Measurements from ENCODE around the gene NSA2.
A peak's percentile ranks its signal among the peaks of the same experiment; 100 is the strongest.
"Not testable (repeated sequence)": the region's sequence is repeated elsewhere in the genome, so short reads cannot be mapped to it uniquely, and the experiment has no call there.

Gene NSA2

DNA sequence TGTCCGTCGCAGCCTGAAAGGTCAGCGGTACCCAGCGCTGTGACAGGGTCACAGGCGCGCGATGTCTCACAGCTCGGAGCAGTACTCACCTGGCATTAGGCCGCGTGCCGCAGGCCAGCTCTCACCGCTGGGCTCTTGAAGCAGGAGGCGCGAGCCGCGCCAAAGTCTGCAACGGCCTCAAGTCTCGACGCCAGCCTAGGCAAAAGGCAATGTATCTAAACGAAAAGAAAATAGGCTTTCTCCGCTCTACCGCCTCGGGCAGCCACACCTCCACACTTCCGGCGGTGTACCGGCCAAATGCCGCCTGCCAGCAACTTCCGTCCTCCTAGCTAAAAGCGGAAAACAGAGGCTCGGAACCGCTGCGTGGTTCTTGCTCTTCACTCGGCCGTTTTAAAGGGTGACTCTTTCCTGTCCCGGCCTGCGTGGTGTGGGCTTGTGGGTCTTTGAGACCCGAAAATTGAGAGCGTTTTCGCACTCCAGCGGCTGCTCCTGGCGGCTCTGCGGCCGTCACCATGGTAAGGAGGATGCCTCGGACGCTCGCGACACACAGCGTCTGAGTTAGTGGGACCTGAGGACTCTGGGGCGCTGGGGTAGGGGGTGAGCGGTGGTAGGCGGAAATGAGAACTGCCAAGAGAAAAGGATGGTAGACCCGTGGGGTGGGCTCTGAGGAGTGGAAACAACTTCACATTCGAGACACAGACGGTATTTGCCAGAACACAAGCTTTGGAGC is at the start of gene NSA2, which contains the start of gene GFM2:
Gene NSA2, plus strand, starts transcription at position 401 of the 730 bp plus-strand sequence. Its CDS starts 112 bp downstream, at position 513.
Gene GFM2, minus strand, starts transcription at position 269 of the 730 bp plus-strand sequence. CDS start 3,375 bp downstream, outside the sequence.
- peak; percentile 86 for DNase-seq

DNA sequence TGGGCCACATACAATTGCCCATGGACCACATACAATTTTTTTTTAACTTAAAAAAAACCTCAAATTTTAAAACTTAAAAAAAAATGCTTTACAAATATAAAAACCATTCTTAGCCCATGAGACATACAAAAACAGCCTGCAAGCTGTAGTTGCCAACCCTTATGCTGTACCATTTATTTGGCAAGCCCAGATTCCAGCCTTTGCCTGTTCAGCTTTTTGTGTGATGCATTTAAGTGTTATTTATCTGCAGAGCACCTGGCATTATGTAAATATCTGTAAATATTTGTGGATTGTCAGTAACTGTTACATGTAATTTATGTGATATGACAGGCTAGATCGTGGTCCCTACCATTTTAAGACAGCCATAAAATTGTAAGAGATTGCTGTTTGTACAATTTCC is 49.5 kb upstream of the NSA2 start:
- DNase-seq = no peak

GRCh38 chr5:74722271-74722670 is 44.8 kb upstream of the NSA2 start:
- DNase-seq = no peak

DNA sequence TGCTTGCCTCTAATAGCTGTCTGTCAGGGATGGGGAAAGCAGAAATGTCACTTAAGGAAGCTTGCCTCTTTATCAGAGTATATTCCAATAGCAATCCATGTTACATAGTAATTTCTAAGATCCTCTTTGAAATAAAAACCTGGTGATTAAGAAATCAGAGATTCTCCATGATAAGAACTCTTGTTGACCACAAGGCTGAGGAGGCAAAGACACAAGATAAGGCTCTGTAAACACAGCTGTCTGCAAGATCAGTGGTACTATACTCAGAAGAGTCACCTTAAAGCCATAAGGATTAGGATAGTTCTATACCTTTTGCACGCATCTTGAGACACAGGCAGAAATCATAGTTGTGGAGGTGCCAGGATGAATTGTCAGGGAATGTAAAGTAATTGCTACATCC is 41.7 kb upstream of the NSA2 start:
- DNase-seq = no peak

DNA sequence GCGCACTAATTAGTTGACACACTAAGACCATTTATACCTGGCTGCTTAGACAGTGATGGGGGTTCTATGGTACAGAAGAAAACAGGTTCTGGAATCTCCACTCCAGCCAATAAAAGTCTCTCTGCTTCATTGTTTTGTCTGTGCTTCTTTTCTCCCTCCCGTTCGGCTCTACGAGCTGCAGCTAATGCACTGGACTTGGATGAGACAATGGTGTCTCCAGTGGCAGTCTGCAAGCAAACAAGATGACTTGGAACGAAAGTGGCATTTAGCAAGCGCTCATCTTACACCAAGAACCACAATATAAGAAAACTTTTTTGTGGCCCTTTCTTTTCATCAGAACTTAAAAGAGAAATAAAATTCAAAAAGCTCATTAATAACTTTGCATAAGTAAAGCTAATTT is 30.3 kb upstream of the NSA2 start:
- no peak for DNase-seq

DNA sequence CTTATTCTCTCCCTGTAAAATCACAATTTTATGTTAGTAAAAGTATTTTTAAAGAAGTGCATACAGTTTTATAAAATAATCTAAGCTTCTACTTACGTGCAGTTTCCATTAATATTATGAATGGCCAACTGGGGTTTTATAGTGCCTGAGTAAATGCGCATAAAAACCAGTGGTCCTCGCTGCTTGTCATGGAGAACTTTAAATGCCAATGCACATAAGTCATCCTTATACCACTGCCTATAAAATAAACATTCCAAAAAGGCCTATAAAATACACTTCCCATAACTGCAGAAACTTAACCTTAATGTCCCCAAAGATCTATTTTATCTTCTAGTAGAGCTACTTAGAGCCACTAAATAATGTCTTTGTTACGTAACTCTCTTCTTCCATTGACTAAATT is 28.6 kb upstream of the NSA2 start:
- DNase-seq = no peak

DNA sequence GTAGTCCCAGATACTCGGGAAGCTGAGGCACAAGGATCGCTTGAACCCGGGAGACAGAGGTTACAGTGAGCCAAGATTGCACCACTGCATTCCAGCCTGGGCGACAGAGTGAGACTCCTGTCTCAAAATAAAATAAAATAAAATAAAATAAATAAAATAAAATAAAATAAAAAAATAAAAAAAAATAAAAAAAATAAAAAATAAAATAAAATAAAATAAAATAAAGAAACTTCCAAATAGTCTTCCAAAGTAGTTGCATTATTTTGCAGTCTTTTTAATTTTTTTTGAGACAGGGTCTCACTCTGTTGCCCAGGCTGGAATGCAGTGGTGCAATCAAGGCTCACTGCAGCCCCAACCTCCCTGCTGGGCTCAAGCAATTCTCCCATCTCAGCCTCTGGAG is 18.3 kb upstream of the NSA2 start:
- DNase-seq = not testable (repeated sequence)

DNA sequence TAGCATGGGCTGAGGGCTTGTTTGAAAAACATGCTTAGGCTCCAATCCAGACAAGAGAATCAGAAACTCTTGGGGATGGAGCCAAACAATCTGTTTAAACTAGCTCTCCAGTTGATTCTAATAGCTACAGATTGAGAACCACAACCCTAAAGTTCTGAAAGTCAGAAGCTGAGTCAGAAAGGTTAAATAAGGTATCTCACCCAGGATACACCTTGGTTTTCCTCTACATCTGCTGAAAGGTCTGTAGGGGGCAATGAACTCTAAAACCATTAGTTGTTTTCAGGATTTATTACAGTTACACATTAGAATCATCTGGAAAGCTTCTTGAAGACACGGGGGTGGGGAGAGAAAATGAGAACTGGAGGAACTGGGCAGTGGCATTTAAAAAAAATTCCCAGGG is 5.8 kb upstream of the NSA2 start:
- DNase-seq = no peak

- no peak for DNase-seq
Measured at GRCh38 chr5:74762599-74762998, 4.5 kb upstream of the NSA2 start.

- no peak for DNase-seq
Measured at GRCh38 chr5:74763504-74763903, 3.5 kb upstream of the NSA2 start.

DNA sequence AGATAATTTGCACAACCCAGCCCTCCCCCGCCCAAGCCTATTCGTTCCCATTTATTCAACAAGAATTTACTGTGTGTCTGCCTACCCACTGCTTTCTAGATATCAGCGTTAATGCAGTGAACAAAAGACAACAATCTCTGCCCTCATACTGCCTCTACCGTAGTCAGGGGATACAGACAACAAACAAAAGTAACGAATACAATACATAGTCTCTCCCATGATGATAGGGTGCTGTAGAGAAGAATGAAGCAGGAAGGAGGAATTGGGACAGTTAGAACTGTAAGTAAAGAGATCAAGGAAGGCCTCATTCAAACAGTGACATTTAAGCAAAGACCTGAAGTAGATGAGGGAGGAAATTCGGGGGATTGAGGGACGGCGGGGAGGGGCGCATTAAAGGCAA is 1.8 kb upstream of the NSA2 start:
- DNase-seq = no peak

DNA sequence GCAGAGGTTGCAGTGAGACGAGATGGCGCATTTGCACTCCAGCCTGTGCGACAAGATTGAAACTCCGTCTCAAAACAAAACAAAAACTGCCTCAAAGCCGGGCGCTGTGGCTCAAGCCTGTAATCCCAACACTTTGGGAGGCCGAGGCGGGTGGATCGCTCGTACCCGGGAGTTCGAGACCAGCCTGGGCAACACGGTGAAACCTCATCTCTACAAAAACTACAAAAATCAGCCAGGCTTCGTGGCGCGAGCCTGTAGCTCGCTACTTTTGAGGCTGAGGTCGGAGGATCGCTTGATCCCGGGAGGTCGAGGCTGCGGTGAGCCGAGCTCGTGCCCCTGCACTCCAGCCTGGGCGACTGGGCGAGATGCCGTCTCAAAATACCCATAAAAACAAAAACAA is 1.1 kb upstream of the NSA2 start:
- DNase-seq = no peak

GRCh38 chr5:74766418-74766848 is 616 bp upstream of the NSA2 start:
- DNase-seq = no peak

DNA sequence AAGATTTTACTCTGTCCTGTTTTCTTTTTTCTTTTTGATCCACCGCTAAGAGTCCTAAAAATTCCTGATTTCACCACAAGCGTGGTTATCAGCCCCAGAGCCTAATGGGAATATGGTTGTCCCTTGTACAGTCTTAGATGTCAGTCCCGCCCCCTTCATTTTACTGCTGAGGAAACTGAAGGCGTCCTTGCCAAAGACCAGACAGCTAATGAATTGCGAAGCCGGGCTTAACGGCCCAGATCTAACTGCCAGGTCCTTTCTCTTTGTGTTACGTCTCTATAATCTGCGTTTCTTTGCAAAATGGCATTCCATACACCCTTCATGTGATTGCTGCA is 497 bp downstream of the NSA2 start:
- DNase-seq = no peak

DNA sequence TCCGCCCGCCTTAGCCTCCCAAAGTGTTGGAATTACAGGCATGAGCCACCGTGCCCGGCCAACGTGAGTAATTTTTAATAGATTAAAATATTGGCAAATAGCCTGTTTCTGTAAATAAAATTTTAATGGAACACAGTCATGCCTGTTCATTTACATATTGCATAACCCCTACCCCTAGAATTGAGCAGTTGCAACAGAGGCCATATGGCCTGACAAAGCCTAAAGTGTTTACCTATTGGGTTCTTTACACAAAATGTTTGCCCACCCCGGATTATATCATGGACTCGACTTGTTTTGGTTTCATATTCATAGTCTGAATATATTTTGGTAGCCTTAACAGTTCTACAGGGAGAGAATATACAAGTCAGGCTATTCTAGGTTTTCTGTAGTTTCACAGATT is 5.3 kb downstream of the NSA2 start:
- DNase-seq = no peak

DNA sequence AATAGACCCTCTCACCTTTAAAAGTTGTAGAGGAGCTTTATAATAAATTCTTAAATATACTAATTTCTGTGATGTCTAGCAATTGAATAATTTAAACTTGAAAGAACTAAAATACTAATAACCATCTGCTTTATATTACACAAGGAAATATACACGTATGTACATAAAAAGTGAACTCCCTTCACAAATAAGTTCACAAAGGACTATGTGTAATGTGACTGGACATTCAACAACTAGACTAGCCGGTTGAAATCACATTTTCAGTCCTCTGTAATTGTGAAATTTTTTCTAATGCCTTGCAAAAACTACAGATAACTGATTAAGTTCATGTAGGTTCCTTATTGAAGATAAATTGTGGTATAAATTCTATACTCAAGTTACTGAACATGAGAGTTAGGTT is 11.6 kb downstream of the NSA2 start:
- no peak for DNase-seq

DNA sequence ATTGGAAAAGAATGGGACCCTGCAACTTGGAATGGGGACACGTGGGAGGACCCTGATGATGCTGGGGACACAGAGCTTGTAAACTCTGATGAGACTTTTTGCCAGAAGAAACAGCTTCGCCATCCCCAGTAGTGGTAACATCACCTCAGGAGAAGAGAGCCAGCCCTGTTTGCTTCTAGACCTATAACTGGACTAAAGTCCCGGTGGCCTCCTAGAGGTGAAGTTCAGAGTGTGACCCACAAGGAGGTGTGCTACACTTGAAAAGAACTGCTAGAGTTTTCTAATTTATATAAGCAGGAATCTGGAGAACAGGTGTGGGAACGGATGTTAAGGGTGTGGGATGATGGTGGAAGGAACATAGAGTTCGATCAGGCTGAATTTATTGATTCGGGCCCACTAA is 19.8 kb downstream of the NSA2 start:
- no peak for DNase-seq

- no peak for DNase-seq
Measured at GRCh38 chr5:74787424-74787823, 20.4 kb downstream of the NSA2 start.

GRCh38 chr5:74791669-74792068 is 24.6 kb downstream of the NSA2 start:
- not testable (repeated sequence) for DNase-seq

- no peak for DNase-seq
Measured at GRCh38 chr5:74798977-74799911, 32.2 kb downstream of the NSA2 start.

DNA sequence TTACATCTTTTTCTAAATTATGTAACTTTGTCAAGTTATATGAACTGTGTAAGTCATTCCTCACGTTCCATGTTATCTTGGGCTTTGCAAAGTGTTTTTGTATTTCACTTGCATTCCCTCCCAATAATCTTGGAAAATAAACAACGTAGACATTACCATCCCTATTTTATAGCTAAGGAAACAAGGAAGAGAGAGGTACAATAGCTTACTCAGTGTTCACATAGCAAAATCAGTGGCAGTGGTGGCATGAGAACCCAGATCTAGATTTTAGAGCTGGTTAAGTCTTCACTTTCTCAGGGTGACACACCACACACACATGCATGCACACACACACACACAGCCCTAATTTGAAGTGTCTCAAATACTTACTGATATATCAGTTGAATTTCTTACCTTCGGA is 34.1 kb downstream of the NSA2 start:
- no peak for DNase-seq

GRCh38 chr5:74801941-74802340 is 34.9 kb downstream of the NSA2 start:
- no peak for DNase-seq

- no peak for DNase-seq
Measured at GRCh38 chr5:74810915-74811314, 43.9 kb downstream of the NSA2 start.

DNA sequence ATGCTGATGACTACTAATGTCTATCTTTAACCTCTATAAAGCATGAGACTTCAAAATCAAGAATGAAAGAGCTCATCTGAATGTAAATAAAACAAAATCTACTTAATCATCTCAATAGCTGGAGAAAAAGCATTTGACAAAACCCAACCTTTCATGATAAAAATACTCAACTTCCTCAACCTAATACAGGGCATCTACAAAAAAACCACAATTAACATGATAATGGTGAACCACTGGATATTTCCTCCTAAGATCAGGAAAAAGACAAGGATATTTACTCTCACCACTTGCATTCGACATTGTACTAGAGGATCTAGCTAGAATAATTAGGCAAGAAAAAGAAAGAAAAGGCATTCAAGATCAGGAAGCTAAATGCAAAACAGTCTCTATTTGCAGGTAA is 49.8 kb downstream of the NSA2 start:
- no peak for DNase-seq
